ENCODE measurements around the gene FNTB.

Gene FNTB

DNA sequence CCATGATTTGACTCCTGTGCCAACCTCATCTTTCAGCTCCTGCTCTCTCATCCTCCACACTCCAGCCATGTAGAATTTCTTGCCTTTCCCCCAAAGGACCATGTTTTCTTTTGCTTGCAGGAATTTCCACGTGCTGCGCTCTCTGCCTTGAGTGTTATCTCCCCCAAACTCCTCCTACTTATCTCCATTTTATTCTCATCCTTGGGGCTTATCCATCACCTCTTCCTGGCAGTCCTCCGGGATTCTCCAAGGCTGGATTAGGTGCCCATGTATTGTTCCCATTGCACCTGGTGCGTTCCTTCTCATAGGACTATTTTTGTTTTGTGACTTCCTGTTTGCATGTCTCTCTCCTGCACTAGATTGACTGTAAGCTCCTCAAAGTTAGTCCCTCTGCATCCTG lies 122.7 kb downstream of the FNTB start:
- DNase-seq (ENCODE audit: low read depth), result no peak
- TF ChIP-seq, protein P1, sequence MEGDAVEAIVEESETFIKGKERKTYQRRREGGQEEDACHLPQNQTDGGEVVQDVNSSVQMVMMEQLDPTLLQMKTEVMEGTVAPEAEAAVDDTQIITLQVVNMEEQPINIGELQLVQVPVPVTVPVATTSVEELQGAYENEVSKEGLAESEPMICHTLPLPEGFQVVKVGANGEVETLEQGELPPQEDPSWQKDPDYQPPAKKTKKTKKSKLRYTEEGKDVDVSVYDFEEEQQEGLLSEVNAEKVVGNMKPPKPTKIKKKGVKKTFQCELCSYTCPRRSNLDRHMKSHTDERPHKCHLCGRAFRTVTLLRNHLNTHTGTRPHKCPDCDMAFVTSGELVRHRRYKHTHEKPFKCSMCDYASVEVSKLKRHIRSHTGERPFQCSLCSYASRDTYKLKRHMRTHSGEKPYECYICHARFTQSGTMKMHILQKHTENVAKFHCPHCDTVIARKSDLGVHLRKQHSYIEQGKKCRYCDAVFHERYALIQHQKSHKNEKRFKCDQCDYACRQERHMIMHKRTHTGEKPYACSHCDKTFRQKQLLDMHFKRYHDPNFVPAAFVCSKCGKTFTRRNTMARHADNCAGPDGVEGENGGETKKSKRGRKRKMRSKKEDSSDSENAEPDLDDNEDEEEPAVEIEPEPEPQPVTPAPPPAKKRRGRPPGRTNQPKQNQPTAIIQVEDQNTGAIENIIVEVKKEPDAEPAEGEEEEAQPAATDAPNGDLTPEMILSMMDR (IDR thresholded peaks at IDR 0.05; ENCODE audit: control insufficient read depth, extremely low read depth, insufficient read depth), result no peak
- H3K4me3 ChIP-seq (ENCODE audit: low read depth, low read length), result no peak overlapping the region

DNA sequence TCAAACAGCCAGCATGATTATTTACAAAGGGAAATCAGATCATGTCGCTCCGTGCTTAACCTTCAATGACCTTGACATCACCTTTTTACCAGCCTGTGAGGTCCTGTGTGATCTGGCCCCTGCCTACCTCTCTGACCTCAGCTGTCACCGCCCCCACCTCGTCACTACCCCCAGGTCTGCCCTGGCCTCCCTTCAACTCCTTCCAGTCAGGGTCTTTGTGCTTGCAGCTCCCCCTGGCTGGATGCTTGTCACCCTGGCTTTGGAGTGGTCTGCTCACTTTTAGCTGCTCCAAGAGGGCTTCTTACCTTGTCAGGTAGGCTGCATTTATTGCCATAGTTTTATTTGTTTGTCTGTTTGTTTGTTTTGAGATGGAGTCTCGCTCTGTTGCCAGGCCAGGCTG lies 123.8 kb downstream of the FNTB start:
- DNase-seq (ENCODE audit: low read depth), result no peak
- TF ChIP-seq, protein P1 (IDR thresholded peaks at IDR 0.05; ENCODE audit: control insufficient read depth, extremely low read depth, insufficient read depth), result no peak
- H3K4me3 ChIP-seq (ENCODE audit: low read depth, low read length), result no peak overlapping the region

Data from LNCaP clone FGC (cell line).